Aorta (tissue), 5 donors: ENCODE results near the gene DNAAF9. TPM values are rescaled to one million over a fixed set of nuclear protein-coding genes. Genes with fewer than 3 reads are reported as not detected.

Experiments
- ATAC-seq: fragments of 200-7000 bp; cut with Tn5 transposase; one replicate; pipeline ENCODE4 v1.9.1; 2022; ENCODE audit warnings: moderate library complexity; ENCODE audit not compliant: low FRiP score
- DNase-seq, 2 donors: peaks; one replicate each; pipeline ENCODE4 v3.0.0-alpha.2; 2020
- H3K27ac ChIP-seq, 2 donors: one replicate each; pipeline ENCODE4 v1.5.1; 2013; ENCODE audit warnings: low read length in 2 of 2, mild to moderate bottlenecking in 2 of 2, moderate library complexity in 2 of 2, control low read depth in 1 of 2, inconsistent platforms in 1 of 2, low read depth in 1 of 2
- H3K27me3 ChIP-seq, 2 donors: one replicate each; pipeline ENCODE4 v1.6.1; 2013; ENCODE audit warnings: control low read depth in 1 of 2, low read length in 1 of 2, mild to moderate bottlenecking in 1 of 2, moderate library complexity in 1 of 2; ENCODE audit not compliant: insufficient read depth in 2 of 2, control insufficient read depth in 1 of 2
- H3K36me3 ChIP-seq, 2 donors: one replicate each; pipeline ENCODE4 v1.6.1; 2013; ENCODE audit warnings: control low read depth in 1 of 2, low read length in 1 of 2, mild to moderate bottlenecking in 1 of 2; ENCODE audit not compliant: insufficient read depth in 2 of 2, control insufficient read depth in 1 of 2
- H3K4me1 ChIP-seq, 2 donors: one replicate each; pipeline ENCODE4 v1.6.1; 2013; ENCODE audit warnings: low read length in 2 of 2, control low read depth in 1 of 2, mild to moderate bottlenecking in 1 of 2, moderate library complexity in 1 of 2; ENCODE audit not compliant: insufficient read depth in 2 of 2, control insufficient read depth in 1 of 2
- H3K4me3 ChIP-seq, 2 donors: one replicate each; pipeline ENCODE4 v1.5.1; 2013; ENCODE audit warnings: low read length in 2 of 2, control low read depth in 1 of 2, mild to moderate bottlenecking in 1 of 2
- H3K9me3 ChIP-seq: one replicate; pipeline ENCODE4 v1.6.1; 2013; ENCODE audit warnings: mild to moderate bottlenecking, low read length; ENCODE audit not compliant: control insufficient read depth
- WGBS, 2 donors: extraction: QIAGEN DNeasy Blood & Tissue Kit; methylation state at CpG; one replicate each; pipeline ENCODE4 v1.1.7; 2013; 5-methylcytosine and 5-hydroxymethylcytosine counted together
- intact Hi-C, 2 donors: fragments of 100-400 bp; cut with DNase I; formaldehyde crosslinking; loops; one replicate each; pipeline versions ENCODE4 v1.14.2 to v1.15.0; 2022
- polyA plus RNA-seq, 2 donors: library from polyadenylated mRNA; stranded (reverse); fragments of 200-250 nt; gene quantifications; one replicate each; pipeline ENCODE4 v1.2.3, GENCODE V29; 2013
- total RNA-seq, 2 donors: library from RNA; stranded (reverse); fragmentation: NEBNext Ultra II Directional; extraction: Animal tissue kit (Norgen Biotek cat#: 25700); gene quantifications; one replicate each; pipeline ENCODE4 v1.2.1, GENCODE V29; 2021
- donor health status: healthy with polysubstance abuse.
- donor health status: Bipolar disorder and iron deficiency.
- donor health status: DM: no; HTN: no; CAD: no.
- donor health status: DM: no; HTN: no; CAD: no.
- donor health status: DM: yes; HTN: yes; CAD: no.

The DNAAF9 gene
- total and polyA plus RNA-seq, 4 donors = 5.6 to 32.2 (median 17.2) TPM

GRCh38 chr20:3374296-3374695 lies 33.2 kb downstream of the DNAAF9 start:
- Histone ChIP-seq H3K27ac (no peak overlapping the region), H3K9me3 (no peaks in the 10 kb centered on the region), H3K4me1 (no peaks in the 10 kb centered on the region), H3K4me3 (no peak overlapping the region), H3K27me3 (no peaks in the 10 kb centered on the region), H3K36me3 (peaks cover 14 to 18% of the 10 kb centered on the region in 2 donors)
- intact Hi-C loops = no loop called here
- ATAC-seq (no peak), DNase-seq (no peak)

DNA sequence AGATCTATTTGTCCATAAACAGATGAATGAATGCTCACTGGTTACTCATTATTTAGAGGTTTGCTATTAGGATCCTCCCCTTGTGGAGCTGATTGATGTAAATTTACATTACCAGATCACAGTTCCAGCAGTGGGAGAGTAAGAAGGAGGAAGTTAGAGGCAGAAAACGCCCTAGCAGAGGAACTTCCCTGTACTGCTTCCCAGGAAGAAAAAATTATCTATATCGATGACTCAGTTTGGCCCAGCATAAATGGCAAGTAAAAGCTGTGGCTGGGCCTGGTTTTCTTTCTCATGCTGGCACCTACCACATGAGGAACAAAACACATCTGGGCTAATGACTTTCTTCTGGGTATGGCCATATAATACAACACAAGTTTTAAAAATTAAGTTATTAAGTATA lies 35.7 kb downstream of the DNAAF9 start:
- intact Hi-C loops = no loop called here
- DNase-seq = no peak
- Histone ChIP-seq H3K27me3 (no peaks in the 10 kb centered on the region), H3K4me3 (no peak overlapping the region), H3K9me3 (no peaks in the 10 kb centered on the region), H3K4me1 (no peaks in the 10 kb centered on the region), H3K36me3 (peaks cover 14 to 17% of the 10 kb centered on the region in 2 donors), H3K27ac (no peak overlapping the region)
- ATAC-seq = no peak
- WGBS, 2 donors = 90 to 100% methylated on average over 2 of the region's 2 CpGs

GRCh38 chr20:3367089-3367488 lies 40.4 kb downstream of the DNAAF9 start:
- intact Hi-C loops = no loop called here
- WGBS, 2 donors = 69 to 76% methylated on average over 3 of the region's 3 CpGs
- no peak for ATAC-seq
- H3K4me3 ChIP-seq = no peak overlapping the region
- no peak for DNase-seq
- peaks cover 1 to 6% of the 10 kb centered on the region in 2 donors for H3K36me3 ChIP-seq
- no peak overlapping the region for H3K27ac ChIP-seq
- H3K27me3 ChIP-seq = no peaks in the 10 kb centered on the region
- H3K9me3 ChIP-seq = no peaks in the 10 kb centered on the region
- no peaks in the 10 kb centered on the region for H3K4me1 ChIP-seq

- no peaks in the 10 kb centered on the region for H3K9me3 ChIP-seq
- H3K4me1 ChIP-seq = no peaks in the 10 kb centered on the region
- H3K4me3 ChIP-seq = no peak overlapping the region
- ATAC-seq = no peak
- intact Hi-C loops = no loop called here
- 96 to 97% methylated on average over 3 of the region's 3 CpGs for WGBS, 2 donors
- no peak for DNase-seq
- no peaks in the 10 kb centered on the region for H3K27me3 ChIP-seq
- peaks cover 0 to 2% of the 10 kb centered on the region in 2 donors for H3K36me3 ChIP-seq
- H3K27ac ChIP-seq = no peak overlapping the region
These were observed 43.0 kb downstream of the DNAAF9 start for GRCh38 chr20:3364323-3365013.

- WGBS, 2 donors = 85% methylated on average over 3 of the region's 3 CpGs
- no peak overlapping the region for H3K4me3 ChIP-seq
- no peaks in the 10 kb centered on the region for H3K27me3 ChIP-seq
- H3K36me3 ChIP-seq = no peaks in the 10 kb centered on the region
- H3K9me3 ChIP-seq = no peaks in the 10 kb centered on the region
- ATAC-seq (no peak), DNase-seq (no peak)
- intact Hi-C loops = no loop called here
- H3K27ac ChIP-seq = no peak overlapping the region
- no peaks in the 10 kb centered on the region for H3K4me1 ChIP-seq
These were observed 46.7 kb downstream of the DNAAF9 start for GRCh38 chr20:3360752-3361151.

DNA sequence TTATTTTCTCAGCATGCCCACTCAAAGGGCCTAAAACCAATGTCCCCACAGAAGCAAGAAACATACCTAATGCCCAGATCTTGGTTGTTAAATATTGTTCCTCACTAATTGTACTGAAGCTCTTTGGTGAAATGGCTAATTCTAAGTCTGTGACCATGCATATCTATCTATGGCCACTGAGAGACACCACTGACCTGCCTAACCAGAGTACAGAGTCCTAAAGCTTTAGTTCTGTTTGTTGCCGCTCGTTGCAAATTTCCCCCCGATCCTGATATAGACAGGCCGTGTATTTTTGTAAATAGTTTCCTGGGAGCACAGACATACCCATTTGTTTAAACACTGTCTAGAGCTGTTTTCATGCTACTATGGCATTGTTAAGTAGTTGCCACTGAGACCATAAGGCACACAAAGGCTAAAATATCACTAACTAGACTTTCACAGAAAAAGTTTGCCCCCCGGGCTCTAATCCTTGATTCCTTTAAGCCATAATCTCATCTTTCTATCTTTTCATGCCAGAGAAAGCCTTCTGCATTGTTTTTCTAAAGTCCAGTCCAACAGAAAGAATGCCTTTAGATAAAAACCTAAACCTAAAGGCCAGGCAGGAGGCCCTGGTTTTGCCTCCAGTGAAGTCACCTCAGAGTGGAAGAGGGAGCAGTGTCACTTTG lies 48.7 kb downstream of the DNAAF9 start:
- Histone ChIP-seq H3K9me3 (no peaks in the 10 kb centered on the region), H3K4me3 (no peak overlapping the region), H3K27ac (no peak overlapping the region), H3K27me3 (no peaks in the 10 kb centered on the region), H3K4me1 (no peaks in the 10 kb centered on the region), H3K36me3 (peaks cover 0 to 1% of the 10 kb centered on the region in 2 donors)
- 81% methylated on average over 5 of the region's 5 CpGs for WGBS, 2 donors
- DNase-seq = no peak
- no peak for ATAC-seq
- intact Hi-C loops = no loop called here

Other genes starting within 250 kb of the DNAAF9 start
- gene FASTKD5, start 247.8 kb downstream of the DNAAF9 start, total RNA-seq = 10 to 100 TPM; 10.3 to 10.9 TPM
- gene FASTKD5, start 247.8 kb downstream of the DNAAF9 start, polyA plus RNA-seq = 1 to 10 TPM; 4.4 to 9.8 TPM
- 1 to 10 TPM; 5.4 to 8.5 TPM for gene UBOX5, start 247.8 kb downstream of the DNAAF9 start, total RNA-seq
- gene UBOX5, start 247.8 kb downstream of the DNAAF9 start, polyA plus RNA-seq = 1 to 10 TPM; 1.6 to 4.2 TPM
- gene LZTS3, start 234.1 kb downstream of the DNAAF9 start, total RNA-seq = 1 to 10 TPM; 9.5 to 9.9 TPM
- gene LZTS3, start 234.1 kb downstream of the DNAAF9 start, polyA plus RNA-seq = 1 to 10 TPM; 3.3 to 6.5 TPM
- gene DDRGK1, start 203.0 kb downstream of the DNAAF9 start, total RNA-seq = 10 to 100 TPM; 40.5 to 49.5 TPM
- gene DDRGK1, start 203.0 kb downstream of the DNAAF9 start, polyA plus RNA-seq = 10 to 100 TPM; 42.8 to 81.0 TPM
- 10 to 100 TPM; 25.9 to 31.1 TPM for gene ITPA, start 198.2 kb downstream of the DNAAF9 start, total RNA-seq
- gene ITPA, start 198.2 kb downstream of the DNAAF9 start, polyA plus RNA-seq = 10 to 100 TPM; 26.7 to 72.4 TPM
- under 1 TPM; 0.29 to 0.63 TPM for gene SLC4A11, start 168.5 kb downstream of the DNAAF9 start, total RNA-seq
- gene SLC4A11, start 168.5 kb downstream of the DNAAF9 start, polyA plus RNA-seq = under 1 TPM in 1 of 2 donors, not detected in 1; 0.23 TPM
- 10 to 100 TPM; 25.7 to 33.4 TPM for gene ATRN, start 63.3 kb upstream of the DNAAF9 start, total RNA-seq
- 1 to 10 TPM; 4.0 to 7.1 TPM for gene ATRN, start 63.3 kb upstream of the DNAAF9 start, polyA plus RNA-seq